Peyer's patch (tissue), 4 donors: ENCODE data around the gene FRMPD4.

Source experiments
- POLR2A ChIP-seq, 2 donors: fragments of 450-650 bp; IDR thresholded peaks; one replicate each; pipeline ENCODE4 v1.5.1; 2017; ENCODE audit warnings: antibody characterized with exemption in 2 of 2, mild to moderate bottlenecking in 2 of 2, moderate library complexity in 2 of 2
- TF ChIP-seq, protein P1 (sequence below), 6 experiments: fragments of 450-650 bp in 4 of 6; fragments of 200-600 bp in 2 of 6; sonication (generic) in 1 of 6; IDR thresholded peaks; one replicate each; pipeline ENCODE4 v1.5.1; 2017 to 2019; ENCODE audit warnings: antibody characterized with exemption in 6 of 6, mild to moderate bottlenecking in 3 of 6, moderate library complexity in 1 of 6

DNA sequence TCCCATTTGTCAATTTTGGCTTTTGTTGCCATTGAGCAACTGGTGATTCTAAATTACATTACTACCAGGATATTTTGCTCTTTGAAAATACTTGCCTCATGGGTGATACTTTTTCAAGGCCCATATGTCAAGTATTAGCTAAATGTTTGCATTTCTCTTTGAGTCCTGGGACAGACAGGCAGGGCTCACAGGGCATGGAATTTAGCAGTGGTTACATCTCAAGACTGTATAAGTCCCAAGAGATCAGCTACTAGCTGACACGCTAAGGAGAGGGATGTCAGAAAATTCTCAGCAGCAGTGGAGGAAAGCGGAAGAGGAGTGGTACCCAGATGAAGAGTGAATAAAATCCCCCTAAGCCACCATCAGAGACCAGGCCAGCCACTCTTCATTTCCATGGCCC is 224.9 kb downstream of the FRMPD4 start:
- TF ChIP-seq, protein P1, sequence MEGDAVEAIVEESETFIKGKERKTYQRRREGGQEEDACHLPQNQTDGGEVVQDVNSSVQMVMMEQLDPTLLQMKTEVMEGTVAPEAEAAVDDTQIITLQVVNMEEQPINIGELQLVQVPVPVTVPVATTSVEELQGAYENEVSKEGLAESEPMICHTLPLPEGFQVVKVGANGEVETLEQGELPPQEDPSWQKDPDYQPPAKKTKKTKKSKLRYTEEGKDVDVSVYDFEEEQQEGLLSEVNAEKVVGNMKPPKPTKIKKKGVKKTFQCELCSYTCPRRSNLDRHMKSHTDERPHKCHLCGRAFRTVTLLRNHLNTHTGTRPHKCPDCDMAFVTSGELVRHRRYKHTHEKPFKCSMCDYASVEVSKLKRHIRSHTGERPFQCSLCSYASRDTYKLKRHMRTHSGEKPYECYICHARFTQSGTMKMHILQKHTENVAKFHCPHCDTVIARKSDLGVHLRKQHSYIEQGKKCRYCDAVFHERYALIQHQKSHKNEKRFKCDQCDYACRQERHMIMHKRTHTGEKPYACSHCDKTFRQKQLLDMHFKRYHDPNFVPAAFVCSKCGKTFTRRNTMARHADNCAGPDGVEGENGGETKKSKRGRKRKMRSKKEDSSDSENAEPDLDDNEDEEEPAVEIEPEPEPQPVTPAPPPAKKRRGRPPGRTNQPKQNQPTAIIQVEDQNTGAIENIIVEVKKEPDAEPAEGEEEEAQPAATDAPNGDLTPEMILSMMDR (IDR thresholded peaks at IDR 0.05), result no peak
- TF ChIP-seq POLR2A (IDR thresholded peaks at IDR 0.05), result no peak
